Measurements from ENCODE around the gene SSNA1. TPM values are rescaled to one million over a fixed set of nuclear protein-coding genes. Genes with fewer than 3 reads are reported as not detected.

Gene SSNA1
- total RNA-seq, 1 donor from 2014 or later: 57.3 TPM

DNA sequence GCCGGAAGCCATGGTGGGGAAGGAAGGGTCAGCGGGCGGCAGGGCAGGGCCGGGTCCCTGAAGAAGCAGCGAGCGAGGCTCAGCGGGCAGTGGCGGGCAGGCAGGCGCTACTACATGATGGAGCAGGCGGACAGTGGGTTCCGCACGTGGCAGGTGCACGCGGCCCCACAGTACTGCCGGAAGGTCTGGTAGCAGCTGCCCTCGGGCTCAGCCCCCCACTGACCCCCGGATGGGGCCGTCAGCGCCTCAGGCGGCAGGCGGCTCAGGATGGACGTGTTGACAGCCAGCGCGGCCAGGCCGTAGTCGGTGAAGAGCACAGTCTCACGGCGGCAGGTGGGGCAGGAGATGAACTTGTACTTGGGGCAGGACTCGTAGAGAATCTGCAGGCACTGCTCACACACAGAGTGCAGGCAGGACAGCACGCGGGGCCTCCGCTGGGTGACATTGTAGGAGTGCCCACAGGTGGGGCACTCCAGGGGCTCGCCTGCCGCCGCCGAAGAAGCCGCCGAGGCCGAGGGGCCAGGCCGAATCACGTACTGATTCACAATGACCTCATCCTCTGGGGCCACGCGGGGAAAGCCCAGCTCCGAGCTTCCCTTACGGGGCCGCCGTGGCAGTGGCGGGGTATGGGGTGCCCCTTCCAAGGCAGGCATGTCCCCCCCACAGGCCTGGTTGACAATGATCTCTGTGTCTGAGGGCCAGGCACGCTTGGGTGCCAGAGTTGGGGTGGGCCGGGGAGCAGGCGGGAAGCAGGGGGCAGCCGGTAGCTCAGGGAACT lies 32.0 kb downstream of the SSNA1 start:
- DNase-seq: no peak

DNA sequence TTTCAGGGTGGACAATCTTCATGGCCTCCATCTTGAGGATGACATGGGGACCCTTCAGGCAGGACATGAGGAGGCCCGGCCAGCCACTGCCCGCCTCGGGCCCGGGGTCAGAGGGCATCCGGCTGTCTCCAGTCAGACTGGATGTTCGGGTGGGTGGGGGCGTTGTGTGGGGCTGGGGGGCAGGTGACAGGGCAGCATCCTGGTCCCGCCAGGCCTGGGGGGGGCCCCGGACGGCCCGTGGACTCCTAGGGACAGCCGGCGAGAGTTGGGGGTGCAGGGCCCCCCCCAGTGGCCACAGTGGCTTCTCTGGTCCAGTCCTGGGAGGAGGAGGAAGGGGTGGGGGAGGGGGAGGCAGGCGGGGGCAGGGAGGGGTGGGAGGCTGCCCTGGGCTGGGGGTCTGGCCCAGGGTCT lies 32.6 kb downstream of the SSNA1 start:
- no peak for DNase-seq

DNA sequence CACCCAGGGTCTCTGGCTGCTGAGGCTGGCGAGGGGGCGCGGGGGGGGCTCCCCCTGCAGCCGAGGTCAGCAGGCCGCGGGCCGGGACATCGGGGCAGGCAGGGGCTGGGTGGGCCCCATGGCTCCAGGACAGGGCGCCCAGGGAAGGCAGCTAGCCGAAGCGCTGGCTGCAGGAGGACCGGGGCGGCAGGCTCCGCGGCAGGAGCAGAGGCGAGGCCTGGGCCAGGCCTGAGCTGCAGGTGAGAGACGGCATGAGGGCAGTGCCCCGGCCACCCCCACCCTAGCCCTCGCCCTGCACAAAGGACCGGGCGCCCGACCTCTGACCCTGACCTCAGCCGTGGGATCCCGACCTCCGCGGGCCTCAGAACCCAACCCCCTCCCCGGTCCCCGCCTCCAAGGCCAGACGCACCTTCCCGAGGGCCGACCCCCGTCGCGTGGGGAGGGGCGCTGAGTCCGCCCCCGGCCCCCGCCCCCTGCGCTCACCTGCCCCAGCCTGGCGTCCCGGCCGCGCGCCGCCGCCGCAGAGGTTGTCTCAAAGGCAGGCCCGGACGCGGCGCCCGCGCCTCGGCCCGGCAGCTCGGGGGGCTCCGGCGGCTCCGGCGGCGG lies 33.1 kb downstream of the SSNA1 start:
- no peak for DNase-seq

DNA sequence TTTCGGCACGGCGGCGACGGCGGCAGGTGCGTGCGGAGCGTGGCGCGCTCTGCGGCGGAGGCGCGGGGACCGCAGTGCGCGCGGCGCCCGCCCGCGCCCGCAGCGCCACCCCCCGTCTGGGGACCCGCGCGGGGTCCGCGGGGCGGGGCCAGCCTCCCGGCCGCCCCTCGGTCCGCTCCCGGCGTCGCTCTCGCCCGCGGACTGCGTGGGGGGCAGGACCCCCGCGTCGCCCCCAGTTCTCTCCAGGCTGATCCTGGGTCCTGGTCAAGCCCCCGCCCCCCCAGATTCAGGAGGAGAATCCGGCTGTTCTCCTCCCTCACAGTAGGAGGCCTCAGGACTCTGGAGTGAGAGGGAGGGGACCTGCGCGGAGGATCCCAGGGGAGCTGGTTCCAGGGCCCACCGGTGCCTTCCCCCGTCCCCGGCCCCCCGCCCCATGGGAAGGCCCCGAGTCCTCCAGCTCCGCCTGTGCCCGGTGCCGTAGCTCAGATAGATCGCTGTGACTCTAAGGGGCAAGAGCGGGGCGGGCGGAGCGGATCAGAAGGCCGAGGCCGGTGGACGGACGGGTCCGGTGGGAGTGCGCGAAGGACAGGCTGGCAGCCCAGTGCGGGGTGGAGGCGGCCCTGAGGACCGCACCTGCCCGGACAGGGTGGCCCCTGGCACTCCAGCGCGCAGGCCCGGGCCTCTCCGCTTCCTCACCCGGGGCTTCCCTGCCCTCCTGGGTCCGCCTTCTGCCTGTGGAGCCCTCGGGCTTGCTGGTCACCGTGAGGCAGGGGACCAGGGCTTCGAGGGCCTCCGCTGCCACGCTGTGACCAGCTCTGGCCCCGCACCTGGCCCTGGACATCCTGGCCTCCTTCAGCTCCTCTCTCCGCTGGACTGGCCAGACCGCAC lies 34.0 kb downstream of the SSNA1 start, which contains the start of gene RNF208:
TSS of gene RNF208 (minus strand) at position 51 of the 888 bp plus-strand sequence. CDS start 1,028 bp downstream, outside the sequence.
- no peak for DNase-seq

DNA sequence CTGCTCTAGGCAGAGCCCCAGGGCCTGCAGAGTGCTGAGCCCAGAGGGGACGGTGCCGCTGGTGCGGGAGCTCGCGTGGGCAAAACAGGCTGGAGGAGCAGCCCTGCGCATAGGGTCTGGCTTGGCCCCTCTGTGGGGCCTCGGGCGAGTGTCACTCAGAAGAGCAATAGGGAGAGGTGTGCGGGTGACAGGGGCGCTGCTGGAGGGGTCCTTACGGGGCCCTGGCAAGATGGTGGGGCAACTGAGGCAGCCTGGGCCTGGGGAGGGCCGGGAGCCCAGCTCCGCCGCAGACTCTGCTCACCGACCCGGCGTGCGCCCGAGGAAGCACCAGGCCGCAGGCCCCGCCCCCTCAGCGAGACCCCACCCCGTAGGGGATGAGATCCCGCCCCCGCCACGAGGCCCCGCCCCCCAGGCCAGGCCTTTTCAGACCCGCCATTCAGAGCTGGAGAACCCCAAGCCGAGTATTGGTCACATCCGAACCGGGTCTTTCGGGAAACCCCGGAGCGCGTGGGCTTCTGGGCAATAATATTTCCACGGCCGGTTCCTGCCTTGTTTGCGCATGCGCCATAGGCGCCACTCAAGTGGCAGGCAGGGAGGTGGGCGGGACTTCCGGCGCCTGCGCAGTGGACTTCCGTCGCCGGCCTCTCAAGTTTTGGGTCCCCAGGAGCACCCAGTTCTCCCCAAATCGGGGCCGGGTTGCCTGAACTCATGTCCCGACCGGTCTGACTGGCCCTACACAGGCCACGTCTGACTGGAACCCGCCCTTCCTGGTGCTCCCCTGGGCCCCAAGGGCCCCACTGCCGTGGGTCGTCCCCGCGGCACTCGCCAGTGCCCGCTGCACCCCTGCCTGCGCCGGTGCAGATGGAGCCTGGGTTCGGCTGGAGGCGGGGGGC lies 34.8 kb downstream of the SSNA1 start:
- DNase-seq: peak; percentile 99

DNA sequence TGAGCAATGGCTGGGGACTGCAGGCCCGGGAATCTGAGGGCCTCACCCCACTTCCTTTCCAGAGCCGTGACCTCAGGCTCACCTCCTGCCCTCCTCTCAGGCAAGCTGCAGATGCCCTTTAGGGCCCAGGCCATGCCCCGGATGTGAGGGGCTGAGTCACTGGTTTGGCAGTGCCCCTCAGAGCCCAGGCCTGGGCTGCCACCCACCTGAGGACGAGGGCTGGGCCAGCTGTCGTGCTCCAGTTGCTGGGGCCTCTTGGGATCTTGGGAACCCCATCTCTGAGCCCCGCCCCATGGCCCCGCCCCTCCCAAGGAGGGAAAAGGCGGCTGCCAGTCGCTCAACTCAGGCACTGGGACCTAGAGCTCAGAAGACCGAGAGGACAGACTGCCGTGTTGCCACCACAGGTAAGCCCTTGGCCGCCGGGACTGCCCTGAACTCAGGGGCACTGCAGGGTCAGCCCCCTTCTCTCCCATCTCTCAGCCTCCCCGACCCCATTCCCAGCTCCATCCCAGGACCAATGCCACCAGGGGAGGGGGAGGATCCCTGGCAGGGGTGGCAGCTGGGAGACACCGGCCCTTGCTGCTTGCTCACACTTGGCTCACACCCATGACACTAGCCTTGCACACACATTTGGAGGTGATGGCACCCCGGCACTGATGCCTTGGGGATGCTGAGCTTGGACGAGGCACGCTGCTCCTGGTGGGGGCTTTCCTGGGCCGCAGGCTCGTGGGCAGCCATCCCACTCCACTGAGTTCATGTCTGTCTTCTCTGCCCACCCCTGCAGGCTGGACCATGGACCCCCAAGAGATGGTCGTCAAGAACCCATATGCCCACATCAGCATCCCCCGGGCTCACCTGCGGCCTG lies 36.6 kb downstream of the SSNA1 start, which contains the start of gene CYSRT1:
TSS of gene CYSRT1 (plus strand) at position 345 of the 865 bp plus-strand sequence. CDS start at position 793, 448 bp downstream.
- DNase-seq: no peak

DNA sequence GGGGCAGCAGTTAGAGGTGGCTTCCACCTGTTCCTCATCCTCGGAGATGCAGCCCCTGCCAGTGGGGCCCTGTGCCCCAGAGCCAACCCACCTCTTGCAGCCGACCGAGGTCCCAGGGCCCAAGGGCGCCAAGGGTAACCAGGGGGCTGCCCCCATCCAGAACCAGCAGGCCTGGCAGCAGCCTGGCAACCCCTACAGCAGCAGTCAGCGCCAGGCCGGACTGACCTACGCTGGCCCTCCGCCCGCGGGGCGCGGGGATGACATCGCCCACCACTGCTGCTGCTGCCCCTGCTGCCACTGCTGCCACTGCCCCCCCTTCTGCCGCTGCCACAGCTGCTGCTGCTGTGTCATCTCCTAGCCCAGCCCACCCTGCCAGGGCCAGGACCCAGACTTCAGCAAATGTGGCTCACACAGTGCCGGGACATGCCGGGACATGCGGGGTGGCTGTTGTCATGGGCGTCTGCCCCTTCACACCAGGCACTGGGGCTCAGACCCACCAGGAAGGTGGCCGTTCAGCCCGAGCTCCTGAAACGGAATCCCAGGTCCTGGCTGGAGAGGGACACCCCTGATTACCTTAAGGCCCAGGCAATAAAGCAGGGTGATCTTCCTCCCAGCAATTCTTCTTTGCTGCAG lies 37.3 kb downstream of the SSNA1 start:
- DNase-seq: no peak

DNA sequence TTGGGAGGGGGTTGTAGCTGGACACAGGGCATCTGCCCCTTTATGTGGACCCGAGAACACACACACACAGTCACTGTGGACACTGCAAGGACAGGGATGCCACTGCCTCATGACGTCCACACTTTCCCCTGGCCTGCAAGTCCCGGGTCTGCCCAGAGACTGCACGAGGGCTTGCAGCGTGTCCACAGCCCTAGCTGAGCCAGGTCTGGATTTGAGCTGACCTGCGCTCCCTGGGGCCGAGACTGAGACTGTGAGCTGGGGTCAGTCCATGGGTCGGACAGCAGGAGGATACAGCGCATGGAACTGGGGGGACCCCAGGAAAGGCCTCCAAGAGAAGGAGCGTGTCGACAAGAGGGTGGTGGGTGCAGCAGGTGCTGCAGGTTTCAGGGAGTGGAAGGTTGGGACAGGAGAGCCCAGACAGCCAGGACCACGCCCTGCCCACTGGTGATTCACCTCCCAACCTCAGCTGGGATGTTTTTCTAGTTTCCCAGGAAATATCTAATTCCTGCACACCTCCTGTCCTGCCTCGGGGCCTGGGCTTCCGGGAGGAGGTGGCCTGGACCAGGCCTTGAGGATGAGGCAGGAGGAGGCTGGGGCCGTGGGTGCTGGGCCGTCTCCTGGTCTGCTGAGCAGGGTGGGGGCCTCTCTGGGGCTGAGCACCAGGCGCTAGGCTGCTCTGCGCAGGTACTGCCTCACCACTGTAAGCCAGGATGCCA lies 38.0 kb downstream of the SSNA1 start:
- no peak for DNase-seq

DNA sequence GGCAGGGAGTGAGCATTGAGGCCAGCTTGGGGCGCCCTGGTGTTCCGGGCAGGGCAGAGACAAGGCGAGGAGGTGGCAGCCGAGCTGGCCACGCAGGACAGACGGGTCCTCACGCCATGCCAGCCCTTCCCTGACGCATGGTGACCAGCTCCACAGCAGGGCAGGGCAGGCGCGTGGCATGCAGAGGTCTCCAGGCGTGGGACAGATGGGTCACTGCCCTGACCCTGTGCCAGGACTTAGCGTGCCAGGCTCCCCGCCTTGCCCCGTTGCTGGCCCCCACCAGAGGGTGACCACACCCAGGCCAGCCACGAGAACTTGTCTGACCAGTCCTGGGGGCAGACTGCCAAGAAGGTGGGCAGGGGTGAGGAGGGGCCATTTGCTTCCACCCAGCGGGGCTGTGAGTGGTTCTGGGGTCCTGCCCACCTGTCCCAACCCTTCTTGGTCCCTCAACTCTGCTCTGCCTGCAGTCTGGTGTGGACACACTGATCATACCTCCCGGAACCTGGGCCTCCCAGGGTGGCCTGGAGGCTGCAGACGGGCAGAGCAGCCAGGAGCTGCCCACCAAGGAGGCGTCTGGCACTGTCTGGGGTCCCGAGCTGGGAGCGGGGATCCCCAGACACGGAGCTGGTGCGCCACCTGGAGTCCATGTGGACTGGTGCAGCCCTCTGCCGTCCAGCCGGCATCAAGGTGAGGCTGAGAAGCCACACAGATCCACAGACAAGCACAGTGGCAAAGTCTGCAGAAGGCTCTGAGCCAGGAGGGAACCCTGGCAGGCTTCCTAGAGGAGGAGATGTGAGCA lies 38.8 kb downstream of the SSNA1 start, which contains the start of gene RNF224:
TSS of gene RNF224 (plus strand) at position 449 of the 799 bp plus-strand sequence. CDS start 834 bp downstream, outside the sequence.
- DNase-seq: peak; percentile 84

DNA sequence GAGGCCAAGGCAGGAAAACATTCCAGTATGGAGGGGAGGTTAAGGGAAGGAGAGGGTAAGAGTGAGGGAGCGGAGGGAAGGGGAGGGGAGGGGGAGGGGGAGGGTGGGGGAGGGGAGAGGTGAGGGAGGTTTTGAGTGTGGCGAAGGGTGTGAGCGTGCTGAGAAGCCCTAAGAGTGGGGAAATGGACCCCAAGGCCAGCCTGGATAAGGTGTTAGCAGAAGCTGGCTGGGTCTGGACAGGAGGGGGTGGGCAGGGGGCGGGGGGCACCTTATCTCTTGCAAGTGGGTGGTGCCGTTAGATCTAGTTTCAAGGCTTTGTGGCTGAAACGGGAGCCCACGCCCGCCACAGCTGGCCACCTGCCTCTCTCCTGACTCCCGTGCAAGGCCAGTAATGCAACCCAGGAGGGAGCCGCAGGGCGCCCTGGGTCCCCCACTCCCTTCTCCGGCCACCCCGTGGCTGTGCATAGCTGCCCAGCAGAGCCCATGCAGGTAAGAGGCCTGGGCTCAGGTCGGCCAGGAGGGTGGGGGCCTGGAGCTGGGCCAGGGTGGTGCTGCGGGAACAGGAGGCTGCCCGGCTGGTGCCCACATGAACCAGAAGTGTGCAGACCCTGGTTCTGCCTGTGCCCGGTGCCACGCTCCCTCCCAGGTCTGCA lies 39.5 kb downstream of the SSNA1 start:
- no peak for DNase-seq

DNA sequence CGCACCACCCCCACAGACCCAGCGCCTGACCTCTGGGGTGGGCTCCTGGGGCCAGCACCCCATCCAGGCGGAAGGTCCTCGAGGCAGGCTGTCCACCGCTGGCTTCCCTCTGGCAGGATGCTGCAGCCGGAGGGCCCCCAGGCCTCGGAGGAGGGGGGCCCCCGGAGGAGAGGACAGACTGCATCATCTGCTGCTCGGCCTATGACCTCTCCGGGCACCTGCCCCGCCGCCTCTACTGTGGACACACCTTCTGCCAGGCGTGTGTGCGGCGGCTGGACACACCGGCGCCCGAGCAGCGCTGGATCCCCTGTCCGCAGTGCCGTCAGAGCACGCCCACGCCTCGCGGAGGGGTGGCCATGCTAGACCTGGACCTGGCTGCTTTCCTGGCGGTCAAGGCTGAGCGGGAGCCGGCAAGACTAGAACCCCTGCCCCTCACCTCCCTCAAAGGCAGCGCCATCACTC lies 40.1 kb downstream of the SSNA1 start:
- no peak for DNase-seq

DNA sequence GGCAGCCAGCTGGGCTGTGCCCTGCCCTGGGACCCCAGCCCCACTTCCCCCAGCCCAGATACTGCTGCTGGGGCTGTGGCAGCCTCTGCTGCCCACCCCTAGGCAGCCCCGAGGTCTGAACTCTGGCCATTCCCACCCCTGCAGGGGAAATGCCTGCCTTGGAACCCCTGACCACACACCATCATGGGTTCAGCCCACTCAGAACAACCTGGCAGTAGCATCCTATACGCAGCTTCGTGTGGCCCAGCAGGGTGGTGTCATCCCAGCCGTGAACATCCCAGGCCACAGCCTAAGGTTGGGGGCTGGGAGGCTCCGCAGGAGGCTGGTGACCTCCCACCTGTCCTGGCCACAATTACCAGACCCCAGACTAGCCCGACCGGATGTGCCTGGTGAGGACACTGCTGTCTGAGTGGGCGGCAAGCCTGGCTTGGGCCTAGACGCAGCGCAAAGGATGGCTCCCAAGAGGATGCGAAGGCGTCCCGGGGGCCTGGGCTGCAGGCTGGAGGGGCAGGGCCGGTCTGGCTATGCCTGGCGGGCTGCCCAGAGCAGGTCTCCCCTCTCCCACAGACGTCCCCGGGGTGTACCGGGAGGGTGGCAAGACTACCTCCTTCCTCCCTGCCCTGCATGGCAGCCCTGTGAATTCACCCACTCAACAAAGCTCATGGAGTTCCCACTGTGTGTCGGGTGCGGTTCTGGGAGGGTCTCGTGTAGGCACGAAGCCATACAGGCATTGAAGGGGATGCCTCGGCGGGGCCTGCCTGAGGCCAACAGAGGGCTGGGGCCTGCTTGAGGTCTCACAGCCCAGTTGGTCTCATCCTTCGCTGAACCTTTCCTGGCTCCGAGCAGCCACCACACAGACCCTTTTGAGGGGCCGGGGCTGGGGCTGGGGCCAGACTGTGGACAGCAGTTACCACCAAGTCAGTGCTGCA lies 40.8 kb downstream of the SSNA1 start:
- DNase-seq: no peak

DNA sequence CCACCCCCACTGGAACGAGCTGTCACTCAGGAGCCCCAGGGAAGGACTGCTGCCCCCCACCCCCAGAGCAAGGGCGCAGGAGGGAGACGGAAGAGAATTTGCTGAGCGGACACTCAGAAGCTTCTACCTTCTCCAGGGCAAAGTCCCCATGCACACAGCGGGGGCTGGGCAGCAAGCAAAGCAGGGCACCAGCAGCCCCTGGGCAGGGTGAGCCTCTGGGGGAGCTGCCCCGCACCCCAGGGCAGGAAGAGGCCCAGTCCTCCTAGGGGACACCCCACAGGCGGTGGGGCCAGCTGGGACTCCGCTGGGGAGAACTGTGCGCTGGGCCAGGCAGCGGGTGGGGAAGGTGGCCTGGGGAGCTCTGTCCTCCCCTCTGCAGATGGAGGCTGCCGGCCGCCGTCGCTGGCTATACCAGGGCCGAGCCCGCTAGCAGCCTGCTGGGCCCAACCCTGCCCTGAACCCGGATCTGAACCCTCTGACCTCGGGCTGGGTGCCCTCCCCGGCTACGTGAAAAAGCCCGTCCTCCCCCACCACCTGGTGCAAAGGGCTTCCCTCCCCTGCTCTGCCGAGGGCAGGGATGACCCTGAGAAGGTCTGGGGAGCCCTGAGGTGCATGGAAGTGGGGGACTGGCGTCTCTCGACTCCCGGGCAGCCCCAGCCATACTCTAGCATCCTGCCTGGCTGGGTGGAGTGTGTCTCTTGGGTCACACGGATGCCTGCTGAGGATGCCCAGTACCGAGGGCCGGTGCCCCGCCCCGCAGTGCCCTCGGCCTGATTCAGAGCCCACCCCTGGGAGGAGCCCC lies 41.6 kb downstream of the SSNA1 start:
- DNase-seq: no peak

DNA sequence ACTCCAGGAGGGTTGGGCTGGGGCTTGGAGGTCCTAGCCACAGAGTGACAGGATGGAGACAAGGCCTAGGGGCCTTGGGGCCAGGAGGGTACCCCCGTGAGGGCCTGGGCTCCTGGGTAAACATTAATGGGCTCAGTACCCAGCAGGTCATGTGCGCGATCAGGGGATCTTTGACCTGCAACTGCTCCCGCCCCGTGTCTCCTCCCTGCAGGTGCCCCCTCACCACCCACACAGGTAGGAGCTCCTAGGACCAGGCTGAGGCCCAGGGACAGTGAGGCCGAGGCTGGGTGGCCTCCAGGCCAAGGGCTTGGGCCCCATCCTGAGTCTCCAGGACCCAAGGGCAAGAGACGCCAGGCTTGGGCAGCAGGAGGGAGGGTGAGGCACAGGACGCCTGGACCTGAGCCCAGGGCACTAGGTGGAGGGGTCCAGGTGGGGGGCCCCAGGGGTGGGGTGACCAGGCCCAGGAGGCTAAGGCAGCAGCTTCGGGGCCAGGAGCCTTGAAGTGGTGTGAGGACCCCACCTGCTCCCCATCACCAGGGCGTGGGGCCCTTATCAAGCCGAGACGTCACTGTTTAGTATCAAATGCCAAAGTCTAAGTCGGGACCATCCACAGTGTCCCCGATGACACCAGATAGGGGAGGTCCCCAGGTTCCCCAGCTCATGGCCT lies 42.4 kb downstream of the SSNA1 start, which contains the start of gene SLC34A3:
TSS of gene SLC34A3 (plus strand) at position 197 of the 667 bp plus-strand sequence. CDS start 802 bp downstream, outside the sequence.
- DNase-seq: no peak
